T1000 (cell line): ENCODE results near the gene CPNE7.

Source experiments
- DNase-seq: peaks from one replicate; lab custom pipeline; 2025; ENCODE audit warnings: mixed read lengths; lab: John Stamatoyannopoulos, UW

Gene CPNE7

GRCh38 chr16:89602952-89603590 lies 27.5 kb downstream of the CPNE7 start:
- no peak for DNase-seq

GRCh38 chr16:89604764-89605163 lies 29.2 kb downstream of the CPNE7 start:
- no peak for DNase-seq

- DNase-seq, result no peak
Observed at GRCh38 chr16:89605186-89605970, 29.8 kb downstream of the CPNE7 start.

- DNase-seq, result no peak
Observed at GRCh38 chr16:89606006-89606405, 30.4 kb downstream of the CPNE7 start.

GRCh38 chr16:89607453-89607852 lies 31.9 kb downstream of the CPNE7 start:
- DNase-seq, result no peak

- no peak for DNase-seq
Observed at GRCh38 chr16:89607937-89608740, 32.6 kb downstream of the CPNE7 start.

- no peak for DNase-seq
Observed at GRCh38 chr16:89610108-89610453, 34.5 kb downstream of the CPNE7 start.

- no peak for DNase-seq
Observed at GRCh38 chr16:89612415-89613166, 37.0 kb downstream of the CPNE7 start.

- no peak for DNase-seq
Observed at GRCh38 chr16:89613231-89613953, 37.8 kb downstream of the CPNE7 start, which contains the start of gene DPEP1. TSS of gene DPEP1 (plus strand) at chr16:89613642. CDS start at chr16:89630411, 16,769 bp downstream.

- no peak for DNase-seq
Observed at GRCh38 chr16:89613954-89614459, 38.4 kb downstream of the CPNE7 start.

GRCh38 chr16:89615176-89615575 lies 39.6 kb downstream of the CPNE7 start:
- DNase-seq, result no peak

GRCh38 chr16:89615596-89616090 lies 40.1 kb downstream of the CPNE7 start:
- DNase-seq, result no peak

GRCh38 chr16:89616623-89617022 lies 41.1 kb downstream of the CPNE7 start:
- DNase-seq, result no peak

- DNase-seq, result no peak
Observed at GRCh38 chr16:89617036-89617435, 41.5 kb downstream of the CPNE7 start.

- DNase-seq, result no peak
Observed at GRCh38 chr16:89618109-89618998, 42.8 kb downstream of the CPNE7 start.

GRCh38 chr16:89619840-89620239 lies 44.3 kb downstream of the CPNE7 start:
- DNase-seq, result no peak

GRCh38 chr16:89620406-89620841 lies 44.9 kb downstream of the CPNE7 start:
- no peak for DNase-seq

- no peak for DNase-seq
Observed at GRCh38 chr16:89621136-89621697, 45.7 kb downstream of the CPNE7 start.

GRCh38 chr16:89621698-89622409 lies 46.3 kb downstream of the CPNE7 start:
- no peak for DNase-seq
